Measurements from ENCODE around the gene PBOV1. TPM values are rescaled to one million over a fixed set of nuclear protein-coding genes. Genes with fewer than 3 reads are reported as not detected.
A peak's percentile ranks its signal among the peaks of the same experiment; 100 is the strongest.

PBOV1 gene
- total and polyA plus RNA-seq, 8 donors: 0.06 to 0.18 (median 0.11) TPM; not detected in 3

- Histone ChIP-seq H3K27ac (no peak overlapping the region), H3K27me3 (no peaks in the 10 kb centered on the region), H3K4me3 (no peak overlapping the region), H3K36me3 (no peaks in the 10 kb centered on the region), H3K9me3 (no peaks in the 10 kb centered on the region), H3K4me1 (no peaks in the 10 kb centered on the region)
- ATAC-seq: no peak
- no peak for DNase-seq
- TF ChIP-seq, protein P1, sequence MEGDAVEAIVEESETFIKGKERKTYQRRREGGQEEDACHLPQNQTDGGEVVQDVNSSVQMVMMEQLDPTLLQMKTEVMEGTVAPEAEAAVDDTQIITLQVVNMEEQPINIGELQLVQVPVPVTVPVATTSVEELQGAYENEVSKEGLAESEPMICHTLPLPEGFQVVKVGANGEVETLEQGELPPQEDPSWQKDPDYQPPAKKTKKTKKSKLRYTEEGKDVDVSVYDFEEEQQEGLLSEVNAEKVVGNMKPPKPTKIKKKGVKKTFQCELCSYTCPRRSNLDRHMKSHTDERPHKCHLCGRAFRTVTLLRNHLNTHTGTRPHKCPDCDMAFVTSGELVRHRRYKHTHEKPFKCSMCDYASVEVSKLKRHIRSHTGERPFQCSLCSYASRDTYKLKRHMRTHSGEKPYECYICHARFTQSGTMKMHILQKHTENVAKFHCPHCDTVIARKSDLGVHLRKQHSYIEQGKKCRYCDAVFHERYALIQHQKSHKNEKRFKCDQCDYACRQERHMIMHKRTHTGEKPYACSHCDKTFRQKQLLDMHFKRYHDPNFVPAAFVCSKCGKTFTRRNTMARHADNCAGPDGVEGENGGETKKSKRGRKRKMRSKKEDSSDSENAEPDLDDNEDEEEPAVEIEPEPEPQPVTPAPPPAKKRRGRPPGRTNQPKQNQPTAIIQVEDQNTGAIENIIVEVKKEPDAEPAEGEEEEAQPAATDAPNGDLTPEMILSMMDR (IDR thresholded peaks at IDR 0.05): no peak
- intact Hi-C loops (cut with DNase I): no loop called here
Measured at GRCh38 chr6:138201836-138202235, 16.5 kb downstream of the PBOV1 start.

DNA sequence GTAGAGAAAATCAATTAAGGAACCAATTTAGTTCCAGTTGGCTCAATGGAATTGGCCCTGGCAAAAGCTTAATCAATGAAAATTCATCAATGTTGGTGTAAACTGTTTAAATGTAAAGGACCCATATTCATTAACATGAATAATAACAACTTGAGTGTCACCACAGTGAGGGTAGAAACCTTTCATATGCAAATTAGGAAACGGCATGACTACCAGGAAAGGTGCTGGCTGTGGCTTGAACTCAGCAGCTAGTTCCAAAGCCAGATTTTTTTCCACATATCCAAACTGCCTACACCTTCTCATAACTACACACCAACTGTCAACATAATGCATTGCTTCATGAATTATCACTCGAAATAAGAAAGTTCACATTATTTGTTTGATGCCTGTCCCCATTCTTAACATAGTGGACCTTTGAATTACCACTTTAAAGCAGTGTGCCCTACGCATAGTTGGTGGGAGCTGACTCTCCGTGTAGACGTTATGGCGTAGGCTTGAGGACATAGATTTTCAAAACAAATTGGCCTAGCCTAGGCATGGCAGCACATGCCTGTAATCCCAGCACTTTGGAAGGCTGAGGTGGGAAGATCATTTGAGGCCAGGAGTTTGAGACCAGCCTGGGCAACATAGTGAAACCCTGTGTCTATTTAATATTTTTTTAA lies 19.7 kb downstream of the PBOV1 start:
- no peak for DNase-seq
- no peak overlapping the region for H3K4me3 ChIP-seq
- H3K9me3 ChIP-seq: no peaks in the 10 kb centered on the region
- TF ChIP-seq, protein P1 (IDR thresholded peaks at IDR 0.05): no peak
- no peak for ATAC-seq
- no peaks in the 10 kb centered on the region for H3K27me3 ChIP-seq
- no peaks in the 10 kb centered on the region for H3K4me1 ChIP-seq
- intact Hi-C loops (cut with DNase I): no loop called here
- H3K27ac ChIP-seq: no peak overlapping the region
- H3K36me3 ChIP-seq: no peaks in the 10 kb centered on the region

DNA sequence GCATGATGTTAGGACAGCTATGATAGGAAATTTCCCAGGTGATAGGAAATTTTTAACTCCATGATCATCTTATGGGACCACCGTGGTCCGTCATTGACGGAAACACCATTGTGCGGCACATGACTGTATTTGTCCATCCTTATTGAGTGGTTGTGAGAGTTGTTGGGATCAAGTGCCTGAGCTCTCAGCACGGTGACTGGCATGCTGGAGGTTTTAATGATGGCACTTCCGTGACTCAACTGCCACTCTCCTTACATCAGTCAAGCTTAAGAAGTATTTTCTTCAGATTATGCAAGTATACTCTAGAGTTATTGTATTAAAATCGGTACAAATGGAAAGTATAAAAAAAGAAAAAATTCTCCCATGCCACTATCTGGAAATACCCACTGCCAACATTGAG lies 20.7 kb downstream of the PBOV1 start:
- Histone ChIP-seq H3K4me3 (no peak overlapping the region), H3K4me1 (no peaks in the 10 kb centered on the region), H3K36me3 (no peaks in the 10 kb centered on the region), H3K27me3 (no peaks in the 10 kb centered on the region), H3K9me3 (no peaks in the 10 kb centered on the region), H3K27ac (no peak overlapping the region)
- intact Hi-C loops (cut with DNase I): no loop called here
- TF ChIP-seq, protein P1 (IDR thresholded peaks at IDR 0.05): no peak
- DNase-seq (peak in 1 of 4 donors; percentile 36), ATAC-seq (peak; percentile 52)

GRCh38 chr6:138196122-138196738 lies 22.1 kb downstream of the PBOV1 start:
- intact Hi-C loops (cut with DNase I): no loop called here
- ATAC-seq: peak; percentile 46

DNA sequence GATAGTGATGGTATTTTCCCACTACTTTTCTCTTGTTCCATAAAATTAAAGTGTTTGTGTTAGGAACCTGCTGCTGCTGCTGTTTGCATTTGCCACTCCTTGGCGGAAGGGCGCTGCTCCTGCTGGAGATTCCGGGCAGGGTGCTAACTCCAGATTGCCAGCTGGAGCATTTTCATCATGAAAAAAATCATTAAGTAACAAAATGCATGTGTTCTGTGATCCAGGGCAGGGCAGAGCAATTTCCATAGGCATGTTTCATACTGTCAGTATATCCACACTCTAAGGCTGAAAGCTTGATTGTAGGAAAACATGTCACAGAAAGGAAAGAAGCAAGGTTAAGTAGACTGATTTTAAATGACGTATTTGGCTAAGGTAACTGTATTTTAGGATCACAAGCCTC lies 24.0 kb downstream of the PBOV1 start:
- Histone ChIP-seq H3K9me3 (no peaks in the 10 kb centered on the region), H3K27ac (peak overlapping the region in 1 of 2 donors; percentile 57), H3K4me1 (no peaks in the 10 kb centered on the region), H3K4me3 (no peak overlapping the region), H3K36me3 (no peaks in the 10 kb centered on the region), H3K27me3 (no peaks in the 10 kb centered on the region)
- TF ChIP-seq, protein P1 (IDR thresholded peaks at IDR 0.05): no peak
- ATAC-seq (peak; percentile 71), DNase-seq (peak in 3 of 4 donors; percentile 43 to 68 (median 57))
- intact Hi-C loops (cut with DNase I): no loop called here

More at GRCh38 chr6:138196122-138196738, 22.1 kb downstream of the PBOV1 start:
- DNase-seq: no peak
- Histone ChIP-seq H3K4me3 (no peak overlapping the region), H3K27me3 (no peaks in the 10 kb centered on the region), H3K4me1 (no peaks in the 10 kb centered on the region), H3K27ac (peak overlapping the region in 1 of 2 donors; percentile 7), H3K36me3 (no peaks in the 10 kb centered on the region), H3K9me3 (no peaks in the 10 kb centered on the region)
- TF ChIP-seq, protein P1 (IDR thresholded peaks at IDR 0.05): no peak
